Activated T-cell treated with anti-CD3 and anti-CD28 coated beads for 24 hours (primary cell): Measurements from ENCODE around the gene UPK1B.
"Not testable (repeated sequence)": the region's sequence is repeated elsewhere in the genome, so short reads cannot be mapped to it uniquely, and the experiment has no call there.

ENCODE experiments used
- DNase-seq: peaks from one replicate; pipeline ENCODE4 v3.0.0-alpha.2; 2020; ENCODE audit warnings: low read depth

The UPK1B gene

DNA sequence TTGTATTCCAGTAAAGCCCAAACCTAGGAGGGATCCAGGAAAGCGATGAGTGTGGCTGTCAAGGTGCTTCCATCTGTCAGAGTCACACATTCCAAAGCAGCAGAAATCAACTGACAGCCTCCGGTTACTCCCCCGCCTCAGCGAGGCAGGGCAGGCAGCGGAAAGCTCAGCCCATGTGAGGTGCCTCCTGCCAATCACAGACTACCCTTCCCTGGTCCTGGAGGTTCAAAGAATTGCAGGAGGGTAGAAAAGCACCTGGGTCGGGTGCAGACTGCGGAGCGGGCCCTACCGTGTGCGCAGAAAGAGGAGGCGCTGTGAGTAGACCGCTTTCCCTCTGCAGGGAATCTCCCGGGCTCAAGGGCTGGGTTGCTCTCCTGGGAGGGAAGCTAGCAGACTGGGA, at the start of gene UPK1B:
Gene UPK1B (plus strand): TSS at position 274 of the 400 bp plus-strand sequence. CDS start 13,144 bp downstream, outside the sequence.
- DNase-seq: no peak

DNA sequence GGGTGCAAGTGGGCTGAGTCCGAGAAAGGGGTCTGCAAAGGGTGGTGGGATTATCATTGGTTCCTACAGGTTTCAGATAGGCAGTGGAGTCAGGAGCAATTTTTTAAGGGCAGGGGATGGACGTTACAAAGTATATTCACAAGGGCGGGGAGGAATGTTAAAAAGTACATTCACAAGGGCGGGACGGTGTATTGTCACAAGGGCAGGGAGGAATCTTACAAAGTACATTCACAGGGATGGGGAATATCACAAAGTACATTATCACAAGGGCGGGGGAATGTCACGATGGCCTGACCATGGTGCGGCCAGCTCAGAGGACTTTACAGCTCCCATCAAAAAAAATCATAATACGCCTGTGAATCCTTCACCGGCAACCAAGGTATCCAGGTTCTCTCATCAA, 48.1 kb upstream of the UPK1B start:
- no peak for DNase-seq

DNA sequence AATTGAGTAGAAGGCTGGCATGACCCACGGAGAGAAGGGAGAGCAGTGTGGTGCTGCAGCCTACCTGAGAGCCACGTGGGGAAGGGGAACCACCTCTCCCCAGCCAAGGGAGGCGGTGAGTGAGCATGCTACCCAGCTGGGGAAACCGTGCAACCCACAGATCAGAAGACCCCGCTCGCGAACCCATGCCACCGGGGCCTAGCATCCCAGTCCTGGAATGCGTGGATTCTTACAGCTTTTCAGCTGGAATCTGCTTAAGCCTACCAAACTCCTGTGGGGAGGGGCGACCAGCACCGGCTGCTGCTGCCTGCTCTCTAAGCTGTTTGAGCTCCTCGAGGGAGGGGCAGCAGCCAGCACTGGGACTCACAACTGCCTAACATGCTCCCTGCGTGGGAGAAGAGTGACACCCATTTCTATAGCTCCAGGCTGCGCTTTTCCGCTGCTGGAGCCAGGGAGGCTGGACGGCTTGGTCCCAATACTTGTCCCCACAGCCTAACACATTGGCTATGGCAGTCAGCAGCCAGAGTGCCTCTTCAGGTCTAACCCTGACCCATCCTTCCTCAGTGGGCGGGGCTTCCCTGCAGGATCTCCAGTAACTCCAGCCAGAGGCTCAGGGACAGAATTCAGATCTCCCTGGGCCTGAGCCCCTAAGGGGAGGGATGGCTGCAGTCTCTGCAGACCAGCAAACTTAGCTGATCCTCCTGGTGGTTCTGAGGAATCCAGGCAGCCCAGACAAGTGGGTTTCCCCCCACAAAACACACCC, 47.5 kb upstream of the UPK1B start:
- no peak for DNase-seq

DNA sequence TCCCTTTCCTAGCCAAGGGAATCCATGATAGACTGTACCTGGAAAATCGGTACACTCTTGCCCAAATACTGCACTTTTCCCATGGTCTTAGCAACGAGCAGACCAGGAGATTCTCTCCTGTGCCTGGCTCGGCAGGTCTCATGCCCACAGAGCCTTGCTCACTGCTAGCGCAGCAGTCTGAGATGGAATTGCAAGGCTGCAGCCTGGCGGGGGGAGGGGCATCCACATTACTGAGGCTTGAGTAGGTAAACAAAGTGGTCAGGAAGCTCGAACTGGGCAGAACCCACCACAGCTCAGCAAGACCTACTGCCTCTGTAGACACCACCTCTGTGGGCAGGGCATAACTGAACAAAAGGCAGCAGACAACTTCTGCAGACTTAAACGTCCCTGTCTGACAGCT, 43.1 kb upstream of the UPK1B start:
- not testable (repeated sequence) for DNase-seq

DNA sequence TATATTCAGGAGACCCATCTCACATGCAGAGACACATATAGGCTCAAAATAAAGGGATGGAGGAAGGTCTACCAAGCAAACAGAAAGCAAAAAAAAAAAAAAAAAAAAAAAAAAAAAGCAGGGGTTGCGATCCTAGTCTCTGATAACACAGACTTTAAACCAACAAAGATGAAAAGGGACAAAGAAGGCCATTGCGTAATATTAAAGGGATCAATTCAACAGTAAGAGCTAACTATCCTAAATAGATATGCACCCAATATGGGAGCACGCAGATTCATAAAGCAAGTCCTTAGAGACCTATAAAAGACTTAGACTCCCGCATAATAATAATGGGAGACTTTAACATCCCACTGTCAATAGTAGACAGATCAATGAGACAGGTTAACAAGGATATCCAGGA, 41.1 kb upstream of the UPK1B start:
- not testable (repeated sequence) for DNase-seq

DNA sequence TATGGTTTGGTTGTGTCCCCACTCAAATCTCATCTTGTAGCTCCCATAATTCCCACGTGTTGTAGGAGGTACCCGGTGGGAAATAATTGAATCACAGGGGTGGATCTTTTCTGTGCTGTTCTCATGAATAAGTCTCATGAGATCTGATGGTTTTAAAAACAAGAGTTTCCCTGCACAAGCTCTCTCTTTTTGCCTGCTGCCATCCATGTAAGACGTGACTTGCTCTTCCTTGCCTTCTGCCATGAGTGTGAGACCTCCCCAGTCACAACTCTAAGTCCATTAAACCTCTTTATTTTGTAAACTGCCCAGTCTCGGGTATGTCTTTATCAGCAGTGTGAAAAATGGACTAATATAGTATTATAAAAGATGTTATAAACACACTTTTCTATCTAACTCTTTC, 34.0 kb upstream of the UPK1B start:
- not testable (repeated sequence) for DNase-seq

DNA sequence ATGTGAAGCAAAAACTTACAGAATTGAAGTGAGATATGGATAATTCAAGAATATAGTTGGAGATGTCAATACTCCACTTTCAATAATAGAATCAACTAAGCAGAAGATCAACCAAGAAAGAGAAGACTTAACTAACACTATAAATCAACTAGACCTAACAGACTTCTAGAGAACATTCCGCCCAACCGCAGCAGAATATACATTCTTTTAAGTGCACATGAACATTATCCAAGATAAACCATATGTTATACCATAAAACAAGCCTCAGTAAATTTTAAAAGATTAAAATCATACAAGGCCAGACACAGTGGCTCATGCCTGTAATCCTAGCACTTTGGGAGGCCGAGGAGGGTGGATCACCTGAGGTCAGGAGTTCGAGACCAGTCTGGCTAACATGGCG, 32.9 kb upstream of the UPK1B start:
- DNase-seq: no peak

DNA sequence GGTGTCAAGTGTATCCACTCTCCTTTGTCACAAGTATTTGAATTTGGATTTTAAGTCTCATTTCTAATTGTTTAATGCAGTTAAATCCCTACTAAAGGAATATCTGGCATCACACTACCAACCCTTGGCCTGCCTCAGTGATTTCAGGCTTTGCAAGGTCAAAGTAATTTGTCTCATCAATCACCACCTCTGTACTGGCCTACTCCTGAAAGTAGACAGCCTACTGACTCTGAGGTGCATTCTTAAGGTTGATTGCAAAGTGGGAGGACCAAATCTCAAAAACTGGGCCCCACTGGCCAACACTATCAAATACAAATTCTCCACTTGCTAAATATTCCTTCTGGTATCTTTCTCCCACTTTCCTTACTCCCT, 28.3 kb upstream of the UPK1B start:
- no peak for DNase-seq

DNA sequence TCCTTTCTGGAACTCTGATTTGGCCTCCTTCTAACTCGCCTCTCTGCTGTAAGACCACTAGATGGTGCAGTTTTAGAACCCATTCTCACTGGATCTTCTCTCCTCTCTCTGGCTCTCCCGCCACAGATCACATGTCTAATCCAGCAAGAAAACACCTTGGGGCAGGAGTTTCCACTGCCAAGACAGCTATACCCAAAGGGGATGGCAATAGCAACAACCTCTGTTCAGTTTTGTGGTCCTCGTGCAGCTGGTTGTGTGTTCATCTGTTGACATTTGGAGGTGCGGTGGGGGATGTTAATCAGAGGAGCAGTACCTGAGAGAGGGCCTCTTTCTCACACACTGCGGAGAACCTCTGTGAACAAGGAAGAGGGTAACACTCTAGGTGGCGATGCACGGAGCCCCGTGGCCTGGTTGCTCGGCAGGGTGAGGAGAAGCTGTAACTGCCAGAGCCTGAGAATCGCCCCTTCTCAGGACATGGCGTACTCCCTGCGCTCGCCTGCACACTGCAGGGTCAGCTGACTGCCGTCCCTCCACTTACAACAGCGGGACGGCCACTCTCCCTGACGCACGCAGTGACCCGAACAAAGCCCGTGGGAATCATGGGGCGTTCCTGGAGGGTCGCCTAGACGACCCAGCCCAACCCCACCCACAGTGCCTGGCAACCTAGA, 27.8 kb upstream of the UPK1B start, which contains the start of gene TEX55:
Gene TEX55 (plus strand): TSS at position 666 of the 668 bp plus-strand sequence. CDS start 25 bp downstream, outside the sequence.
- no peak for DNase-seq

DNA sequence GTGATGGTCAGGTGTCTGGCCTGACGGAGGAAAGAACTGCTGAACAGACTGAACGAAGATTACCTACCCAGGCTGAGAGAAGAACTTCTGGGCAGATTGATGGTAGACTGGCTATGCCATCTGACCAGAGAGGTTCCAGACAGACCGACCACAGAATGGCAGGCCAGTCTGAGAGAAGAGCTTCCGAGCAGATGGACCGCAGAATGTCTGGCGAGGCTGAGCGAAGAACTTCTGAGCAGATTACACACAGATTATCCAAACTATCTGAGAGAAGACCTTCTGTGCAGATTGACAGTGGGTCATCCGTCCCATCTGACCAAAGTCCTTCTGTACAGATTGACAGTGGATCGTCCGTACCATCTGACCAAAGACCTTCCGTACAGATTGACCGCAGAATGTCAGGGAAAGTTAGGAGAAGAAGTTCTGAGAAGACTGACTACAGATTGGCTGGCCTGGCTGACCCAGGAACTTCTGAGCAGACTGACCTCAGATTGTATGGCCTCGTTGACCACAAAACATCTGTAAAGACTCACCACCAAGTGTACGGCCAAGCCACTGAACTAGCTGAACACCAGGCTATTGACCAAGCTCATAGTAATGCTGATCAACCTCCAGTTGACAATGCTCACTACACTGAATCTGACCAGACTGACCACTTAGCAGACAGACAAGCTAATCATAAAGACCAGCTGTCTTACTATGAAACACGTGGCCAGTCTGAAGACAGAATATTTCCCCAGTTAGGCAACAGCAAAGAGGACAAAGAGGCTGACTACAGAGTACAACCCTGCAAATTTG, 26.6 kb upstream of the UPK1B start:
- no peak for DNase-seq

DNA sequence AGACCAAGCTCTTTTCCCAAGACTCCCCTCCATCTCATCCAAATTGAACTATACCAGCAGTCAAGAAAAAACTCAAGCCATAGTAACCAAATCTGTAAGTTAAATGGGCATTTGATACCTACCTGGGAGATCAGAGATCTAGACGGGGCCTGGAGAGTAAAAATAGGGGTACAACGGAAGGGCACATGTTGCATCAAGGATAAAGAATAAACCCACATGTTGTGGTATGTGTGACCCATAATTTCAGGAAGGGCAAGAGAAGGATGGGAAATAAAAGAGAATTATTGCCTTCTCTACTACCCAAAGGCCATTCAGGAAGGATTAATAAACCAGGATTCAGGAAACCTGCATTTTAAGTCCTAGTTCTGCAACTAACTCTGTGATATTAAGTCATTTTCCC, 25.9 kb upstream of the UPK1B start:
- no peak for DNase-seq

DNA sequence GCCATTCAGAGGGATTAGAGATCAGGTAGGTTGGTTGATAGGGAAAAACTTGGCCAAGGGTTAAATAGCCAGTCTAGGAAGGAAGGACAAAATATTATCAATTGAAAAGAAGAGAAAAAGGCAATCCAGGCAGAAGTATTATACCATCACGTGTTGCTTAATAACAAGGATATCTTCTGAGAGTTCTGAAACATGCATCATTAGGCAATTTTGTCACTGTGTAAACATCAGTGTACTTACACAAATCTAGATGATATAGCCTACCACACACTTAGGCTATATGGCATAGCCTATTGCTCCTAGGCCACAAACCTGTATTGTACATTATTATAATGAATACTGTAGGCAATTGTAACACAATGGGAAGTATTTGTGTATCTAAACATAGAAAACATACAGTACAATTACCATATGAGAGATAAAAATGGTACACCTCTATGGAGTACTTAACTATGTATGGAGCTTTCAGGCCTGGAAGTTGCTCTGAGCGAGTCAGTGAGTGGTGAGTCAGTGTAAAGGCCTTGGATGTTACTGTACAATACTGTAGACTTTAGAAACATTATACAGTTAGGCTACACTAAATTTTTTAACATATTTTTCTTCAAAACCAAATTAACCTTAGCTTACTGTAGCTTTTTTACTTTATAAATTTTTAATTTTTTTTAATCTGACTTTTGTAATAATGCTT, 24.8 kb upstream of the UPK1B start:
- no peak for DNase-seq

DNA sequence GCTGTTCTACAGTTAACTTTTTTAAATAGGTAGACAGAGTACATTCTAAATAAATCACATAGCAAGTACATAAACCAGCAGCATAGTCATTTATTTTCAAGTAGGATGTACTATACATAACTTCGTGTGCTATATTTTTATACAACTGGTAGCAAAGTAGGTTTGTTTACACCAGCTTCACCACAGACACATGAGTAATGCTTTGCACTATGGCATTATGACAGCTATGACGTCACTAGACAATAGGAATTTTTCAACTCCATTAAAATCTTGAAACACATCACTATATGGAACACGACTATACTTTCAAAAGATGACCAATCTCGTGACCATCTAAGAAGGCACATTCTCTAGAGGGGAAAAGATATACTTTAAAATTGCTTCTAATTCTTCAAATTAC, 23.9 kb upstream of the UPK1B start:
- no peak for DNase-seq

DNA sequence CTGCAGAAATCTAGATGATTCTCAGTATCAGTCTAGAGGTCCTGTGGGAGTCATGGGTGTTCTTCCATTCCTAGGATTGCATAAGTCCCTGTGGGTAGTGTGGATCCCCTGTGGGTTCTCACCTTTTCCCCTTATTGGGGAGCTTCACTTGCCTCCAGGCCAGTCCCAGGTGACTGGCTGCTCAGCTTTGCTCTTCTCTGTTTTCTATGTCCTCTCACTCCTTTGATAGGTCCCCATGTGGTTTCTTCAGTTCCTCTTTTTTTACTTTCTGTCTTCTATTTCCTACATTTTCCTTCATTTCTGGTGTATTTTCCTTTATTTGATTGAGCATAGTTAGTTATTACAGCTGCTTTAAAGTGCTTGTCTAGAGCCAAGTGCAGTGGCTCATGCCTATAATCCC, 16.5 kb upstream of the UPK1B start:
- no peak for DNase-seq

DNA sequence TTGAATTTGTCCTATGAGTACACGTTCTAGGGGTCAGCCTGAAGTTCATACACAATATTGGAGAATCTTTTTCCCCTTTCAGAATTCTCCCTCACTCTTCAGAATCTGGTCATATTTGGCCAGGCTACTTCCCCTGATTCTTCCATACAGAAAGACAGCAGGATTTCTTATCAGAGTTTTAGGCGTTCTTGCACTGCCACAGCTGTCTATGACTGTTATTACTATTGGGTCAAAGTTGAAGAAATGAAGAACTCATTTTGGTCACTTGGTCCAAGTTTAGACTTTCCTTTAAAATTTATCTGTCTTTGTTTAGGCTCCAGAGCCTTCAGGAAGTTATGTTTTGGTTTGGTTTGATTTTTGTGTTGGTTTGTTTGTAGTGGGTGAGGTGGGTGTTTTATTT, 15.4 kb upstream of the UPK1B start:
- DNase-seq: no peak

DNA sequence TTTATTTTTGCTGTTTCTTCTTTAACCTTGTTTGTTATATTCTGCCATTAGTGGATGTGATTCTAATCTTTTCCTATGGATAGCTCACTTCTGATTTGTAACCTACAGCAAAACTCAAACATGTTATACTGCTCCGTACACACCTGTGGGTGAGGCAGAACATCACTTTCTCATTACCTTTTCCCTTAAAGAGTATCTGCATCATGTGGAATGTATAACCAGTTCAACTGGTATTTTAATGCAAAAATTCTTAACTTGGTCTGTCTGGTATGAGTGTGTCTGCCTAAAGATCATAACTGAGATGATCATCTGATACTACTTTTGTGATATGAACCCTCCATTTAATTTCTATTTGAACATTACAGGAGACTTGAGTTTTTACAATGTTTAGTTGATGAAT, 13.0 kb upstream of the UPK1B start:
- no peak for DNase-seq

DNA sequence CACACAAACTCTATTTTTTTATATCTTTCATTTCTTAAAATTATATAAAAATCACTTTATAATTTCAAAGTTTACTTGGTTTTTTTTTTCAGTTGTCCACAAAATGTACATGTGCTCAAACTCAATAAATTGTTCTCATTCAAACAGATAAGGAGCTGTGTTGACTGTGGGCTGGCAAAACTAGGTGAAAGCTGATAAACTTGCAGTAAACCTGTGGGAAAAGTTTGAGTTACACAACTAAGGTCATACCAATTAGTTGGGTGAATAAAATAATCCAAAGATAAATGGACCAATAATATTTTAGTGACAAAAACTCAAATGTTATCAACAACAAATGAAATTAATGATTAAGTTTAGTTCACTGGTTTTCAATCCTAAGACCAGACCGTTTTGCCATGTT, 12.6 kb upstream of the UPK1B start:
- DNase-seq: no peak

DNA sequence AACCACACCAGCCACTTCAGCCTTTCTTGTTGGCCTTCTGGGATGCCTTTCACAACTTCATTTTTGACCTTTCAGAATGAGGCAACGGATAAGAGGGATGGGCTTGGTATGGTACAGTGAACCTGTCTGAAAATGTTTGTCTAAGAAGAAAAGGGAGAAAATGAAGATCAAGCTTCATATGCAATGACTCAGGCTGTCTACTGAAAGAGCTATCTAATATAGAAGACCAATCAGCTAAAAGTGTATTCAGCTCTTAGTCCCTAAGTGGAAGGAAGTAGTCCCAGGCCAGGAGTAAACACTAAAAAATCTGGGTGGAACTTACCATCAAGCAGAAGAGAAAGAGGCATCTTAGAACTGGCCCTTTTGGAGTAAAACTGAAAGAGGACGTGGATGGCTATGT, 12.2 kb upstream of the UPK1B start:
- DNase-seq: no peak

DNA sequence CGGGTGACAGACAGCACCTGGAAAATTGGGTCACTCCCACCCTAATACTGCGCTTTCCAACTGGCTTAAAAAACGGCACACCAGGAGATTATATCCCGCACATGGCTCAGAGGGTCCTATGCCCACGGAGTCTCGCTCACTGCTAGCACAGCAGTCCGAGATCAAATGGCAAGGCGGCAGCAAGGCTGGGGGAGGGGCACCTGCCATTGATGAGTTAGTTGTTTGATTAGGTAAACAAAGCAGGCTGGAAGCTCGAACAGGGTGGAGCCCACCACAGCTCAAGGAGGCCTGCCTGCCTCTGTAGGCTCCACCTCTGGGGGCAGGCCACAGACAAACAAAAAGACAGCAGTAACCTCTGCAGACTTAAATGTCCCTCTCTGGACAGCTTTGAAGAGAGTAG, 8.7 kb upstream of the UPK1B start:
- DNase-seq: not testable (repeated sequence)

DNA sequence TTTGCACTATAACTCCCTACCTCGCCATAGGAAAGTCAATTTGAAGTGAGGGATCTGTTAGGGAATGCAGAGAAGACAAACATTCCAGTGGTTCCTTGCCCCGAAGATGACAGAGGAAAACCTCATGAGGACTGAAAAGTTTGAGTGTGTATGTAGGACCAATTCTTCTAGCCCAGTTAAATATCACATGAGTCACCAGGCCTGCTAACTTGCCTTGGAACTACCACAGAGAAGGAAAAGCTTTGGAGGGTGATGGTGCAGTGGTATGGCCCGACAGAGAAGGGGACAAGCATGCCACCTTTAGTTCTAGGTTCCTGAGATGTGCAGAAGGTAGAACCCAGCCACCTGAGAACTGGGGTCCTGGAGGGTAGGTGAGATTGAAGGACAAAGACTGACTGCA, 2.6 kb upstream of the UPK1B start:
- no peak for DNase-seq

DNA sequence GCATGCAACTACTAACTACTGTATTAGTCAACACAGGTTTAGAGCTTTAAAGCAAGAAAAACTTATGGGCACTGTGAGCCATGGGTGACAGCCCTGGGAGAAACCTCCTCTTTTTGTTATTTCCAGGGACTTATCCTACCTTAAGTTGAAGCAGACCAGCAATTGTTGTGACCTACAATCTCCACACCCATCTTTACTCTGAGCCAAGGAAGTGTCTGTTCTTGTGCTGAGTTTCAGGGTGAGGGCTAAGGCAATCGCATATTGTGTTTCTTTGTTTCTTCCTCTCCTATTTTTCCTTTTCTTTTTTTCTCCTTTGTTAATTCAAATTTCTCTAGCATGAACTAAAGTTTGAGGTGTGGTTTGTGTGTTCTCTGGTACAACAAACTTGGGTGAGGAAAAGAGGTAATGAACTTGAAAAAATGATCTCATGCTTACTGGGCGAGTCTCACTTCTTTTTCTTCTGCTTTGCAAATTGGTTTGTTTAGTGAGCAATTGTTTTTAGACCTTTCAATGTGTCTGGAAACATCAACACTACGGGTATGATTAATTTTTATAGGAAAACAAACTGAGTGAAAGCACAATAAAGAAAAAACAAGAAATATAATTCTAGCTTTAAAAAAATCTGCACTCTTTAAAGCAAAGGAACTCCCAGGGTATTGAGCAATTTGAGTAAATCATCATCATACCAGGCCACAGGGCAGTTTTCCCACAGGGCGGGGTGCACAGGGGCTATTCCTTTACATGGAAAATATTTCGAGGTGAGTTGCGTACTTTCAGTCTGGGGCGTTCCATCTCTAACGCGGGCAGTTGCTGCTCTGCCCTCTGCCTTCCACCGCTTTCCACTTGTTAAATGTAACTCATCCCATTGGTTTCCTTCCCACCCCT, 2.7 kb downstream of the UPK1B start:
- no peak for DNase-seq
